Stimulated activated CD4-positive, alpha-beta T cell treated with anti-CD3 and anti-CD28 coated beads, Interleukin-4, amount 100 ng/mL, for 4 hours (primary cell): ENCODE results near the gene PARK7.

Experiments
- DNase-seq, 2 experiments: peaks; one replicate each; pipeline ENCODE4 v3.0.0-alpha.2; 2020

Gene PARK7

GRCh38 chr1:7985851-7986612 lies 24.5 kb downstream of the PARK7 start:
- no peak for DNase-seq

GRCh38 chr1:7987528-7987927 lies 26.0 kb downstream of the PARK7 start:
- DNase-seq: no peak

DNA sequence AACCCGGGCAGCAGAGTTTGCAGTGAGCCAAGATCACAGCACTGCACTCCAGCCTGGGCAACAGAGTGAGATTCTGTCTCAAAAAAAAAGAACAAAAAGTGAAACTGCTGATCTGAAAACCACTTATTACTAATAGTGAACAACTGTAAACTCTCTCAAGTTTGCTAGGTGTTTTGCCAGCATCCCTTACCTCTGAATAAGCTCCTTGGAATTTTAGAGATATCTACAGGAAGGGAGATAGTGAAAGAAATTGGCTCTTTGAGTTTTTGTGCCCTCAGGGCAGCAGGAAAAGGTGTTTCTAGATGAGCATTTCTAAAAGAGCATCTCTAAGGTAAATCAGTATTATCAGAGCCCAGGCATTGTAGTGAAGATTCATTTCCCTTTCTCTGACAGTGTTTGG lies 27.1 kb downstream of the PARK7 start:
- DNase-seq: no peak

DNA sequence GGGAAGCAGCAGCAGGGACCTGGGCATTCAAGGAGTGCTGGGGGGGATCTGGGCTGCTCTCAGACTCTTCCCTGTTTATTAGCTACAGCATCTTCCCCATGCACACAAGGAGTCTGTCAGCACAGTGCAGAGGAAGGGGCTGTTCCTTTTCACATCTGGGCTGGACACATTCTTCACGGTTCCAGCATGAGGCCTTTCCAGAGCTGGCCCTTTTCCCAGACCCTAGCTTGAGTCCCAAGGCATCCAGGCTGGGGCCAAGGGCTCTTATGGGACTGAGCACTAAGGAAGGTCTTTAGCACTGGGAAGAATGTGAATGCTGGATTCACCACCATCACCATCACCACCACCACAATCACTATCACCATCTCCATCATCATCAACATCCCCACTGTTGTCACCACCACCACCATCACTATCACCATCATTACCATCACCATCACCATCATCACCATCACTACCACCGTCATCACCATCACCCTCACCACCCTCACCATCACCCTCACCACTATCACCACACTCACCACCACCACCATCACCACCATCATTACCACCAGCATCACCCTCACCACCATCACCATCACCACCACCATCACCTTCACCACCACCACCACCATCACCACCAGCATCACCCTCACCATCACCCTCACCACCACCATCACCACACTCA lies 28.4 kb downstream of the PARK7 start:
- DNase-seq: no peak

DNA sequence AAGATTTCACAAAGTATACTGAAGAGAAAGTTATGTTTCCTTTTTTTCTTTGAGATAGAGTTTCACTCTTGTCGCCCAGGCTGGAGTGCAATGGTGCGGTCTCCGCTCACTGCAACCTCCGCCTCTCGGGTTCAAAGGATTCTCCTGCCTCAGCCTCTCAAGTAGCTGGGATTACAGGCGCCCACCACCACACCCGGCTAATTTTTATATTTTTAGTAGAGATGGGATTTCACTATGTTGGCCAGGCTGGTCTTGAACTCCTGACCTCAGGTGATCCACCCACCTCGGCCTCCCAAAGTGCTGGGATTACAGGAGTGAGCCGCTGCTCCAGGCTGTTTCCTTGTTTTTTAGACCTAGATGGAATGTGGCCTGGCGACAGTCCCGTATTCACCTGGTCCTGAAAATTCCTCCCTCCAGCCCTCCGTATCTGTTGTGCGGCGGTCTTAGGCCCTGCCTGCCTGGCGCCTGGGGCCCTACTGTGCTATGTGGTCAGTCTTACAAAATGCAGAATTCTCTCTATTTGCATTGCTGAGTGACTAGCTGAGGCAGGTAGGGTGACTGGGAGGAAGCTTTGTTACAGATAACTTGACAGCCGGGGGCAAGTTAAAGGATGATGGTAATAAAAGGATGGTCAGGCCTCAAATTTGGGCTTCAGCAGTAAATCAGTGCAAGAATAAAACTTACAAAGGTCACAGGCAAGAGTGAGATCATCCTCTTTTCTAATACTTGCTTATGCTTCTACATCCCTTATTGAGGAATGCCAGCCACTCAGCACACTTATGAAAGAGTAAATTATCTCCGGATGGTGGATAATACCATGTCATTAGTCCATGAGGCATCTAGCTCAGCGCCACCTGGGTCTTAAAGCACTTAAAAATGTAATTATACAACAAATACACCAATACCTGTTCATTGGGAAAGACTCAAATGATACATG lies 30.3 kb downstream of the PARK7 start:
- no peak for DNase-seq

DNA sequence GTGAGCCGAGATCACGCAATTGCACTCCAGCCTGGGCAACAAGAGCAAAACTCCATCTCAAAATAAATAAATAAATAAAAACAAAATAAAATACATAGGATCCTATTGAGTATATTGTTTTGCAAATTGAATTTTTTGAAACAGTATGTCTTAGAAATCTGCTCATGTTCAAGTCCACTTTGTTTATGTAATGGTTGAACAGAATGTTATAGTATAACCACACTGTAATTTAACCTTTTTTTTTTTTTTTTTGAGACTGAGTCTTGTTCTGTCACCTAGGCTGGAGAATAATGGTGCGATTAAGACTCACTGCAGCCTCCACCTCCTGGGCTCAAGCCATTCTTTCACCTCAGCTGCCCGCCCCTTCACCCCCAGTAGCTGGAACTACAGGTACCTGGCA lies 31.4 kb downstream of the PARK7 start:
- DNase-seq: no peak

DNA sequence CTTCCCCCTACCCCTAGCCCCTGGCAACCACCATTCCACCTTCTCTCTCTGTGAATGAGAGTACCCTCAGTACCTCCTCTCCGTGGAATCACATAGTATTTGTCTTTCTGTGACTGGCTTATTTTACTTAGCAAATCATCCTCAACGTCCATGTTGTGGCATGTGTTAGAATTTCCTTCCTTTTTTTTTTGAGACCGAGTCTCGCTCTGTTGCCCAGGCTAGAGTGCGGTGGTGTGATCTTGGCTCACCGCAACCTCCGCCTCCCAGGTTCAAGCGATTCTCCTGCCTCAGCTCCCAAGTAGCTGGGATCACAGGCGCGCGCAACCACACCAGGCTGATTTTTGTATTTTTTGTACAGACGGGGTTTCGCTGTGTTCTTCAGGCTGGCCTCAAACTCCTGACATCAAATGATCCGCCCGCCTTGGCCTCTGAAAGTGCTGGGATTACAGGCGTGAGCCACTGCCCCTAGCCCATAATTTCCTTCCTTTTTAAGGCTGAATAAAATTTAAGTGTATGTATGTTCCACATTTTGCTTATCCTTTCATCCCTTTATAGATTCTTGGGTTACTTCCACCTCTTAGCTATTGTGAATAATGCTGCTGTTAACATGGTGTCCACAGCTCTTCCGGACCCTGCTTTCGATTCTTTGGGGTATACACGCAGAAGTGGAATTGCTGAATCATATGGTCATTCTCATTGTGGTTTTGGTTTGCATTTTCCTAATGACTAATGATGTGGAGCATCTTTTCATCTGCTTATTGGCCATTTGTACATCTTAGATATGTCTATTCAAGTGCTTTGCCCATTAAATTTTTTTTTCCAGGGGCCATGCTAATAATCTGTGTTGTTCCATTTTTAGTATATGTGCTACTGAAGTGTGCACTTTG lies 32.3 kb downstream of the PARK7 start:
- no peak for DNase-seq

GRCh38 chr1:7994827-7995226 lies 33.3 kb downstream of the PARK7 start:
- DNase-seq: no peak

- DNase-seq: no peak
These were observed 33.9 kb downstream of the PARK7 start for GRCh38 chr1:7995437-7995836.

- DNase-seq: no peak
These were observed 40.9 kb downstream of the PARK7 start for GRCh38 chr1:8002329-8002910.

GRCh38 chr1:8002921-8003320 lies 41.4 kb downstream of the PARK7 start:
- DNase-seq: no peak

GRCh38 chr1:8003438-8004112 lies 42.1 kb downstream of the PARK7 start:
- DNase-seq: no peak

DNA sequence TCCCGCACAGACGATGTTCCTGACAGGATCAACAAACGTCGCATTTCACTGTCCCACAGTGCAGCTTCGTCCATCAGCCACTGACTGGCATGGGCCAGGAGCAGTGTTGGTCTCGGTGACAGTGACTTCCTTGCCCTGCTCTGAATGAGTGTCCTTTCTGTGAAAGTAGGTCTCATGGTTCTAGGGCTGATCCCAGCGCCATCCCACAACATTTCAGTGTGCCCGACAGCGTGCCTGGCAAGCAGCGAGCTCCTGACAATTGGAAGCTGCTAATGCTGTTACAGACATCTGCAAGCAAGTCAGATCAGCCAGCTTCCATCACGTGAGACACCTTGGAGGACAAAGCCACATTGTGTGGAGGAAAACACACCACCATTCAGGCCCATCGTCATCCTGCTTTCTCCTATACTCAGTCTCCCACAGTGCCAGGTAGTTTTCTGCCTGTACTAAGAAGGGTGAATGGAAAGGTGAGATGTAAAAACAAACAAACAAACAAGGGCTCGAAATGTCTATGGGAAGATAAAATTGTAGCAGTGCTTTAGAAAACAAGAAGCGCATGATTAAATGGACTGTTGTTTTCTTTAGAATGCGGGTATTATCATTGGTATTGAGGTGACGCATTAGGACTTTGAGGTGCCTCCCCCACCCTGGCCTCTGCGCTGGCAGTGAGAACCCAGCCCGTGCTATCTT lies 42.7 kb downstream of the PARK7 start:
- DNase-seq: no peak

GRCh38 chr1:8004803-8005573 lies 43.5 kb downstream of the PARK7 start:
- DNase-seq: no peak

DNA sequence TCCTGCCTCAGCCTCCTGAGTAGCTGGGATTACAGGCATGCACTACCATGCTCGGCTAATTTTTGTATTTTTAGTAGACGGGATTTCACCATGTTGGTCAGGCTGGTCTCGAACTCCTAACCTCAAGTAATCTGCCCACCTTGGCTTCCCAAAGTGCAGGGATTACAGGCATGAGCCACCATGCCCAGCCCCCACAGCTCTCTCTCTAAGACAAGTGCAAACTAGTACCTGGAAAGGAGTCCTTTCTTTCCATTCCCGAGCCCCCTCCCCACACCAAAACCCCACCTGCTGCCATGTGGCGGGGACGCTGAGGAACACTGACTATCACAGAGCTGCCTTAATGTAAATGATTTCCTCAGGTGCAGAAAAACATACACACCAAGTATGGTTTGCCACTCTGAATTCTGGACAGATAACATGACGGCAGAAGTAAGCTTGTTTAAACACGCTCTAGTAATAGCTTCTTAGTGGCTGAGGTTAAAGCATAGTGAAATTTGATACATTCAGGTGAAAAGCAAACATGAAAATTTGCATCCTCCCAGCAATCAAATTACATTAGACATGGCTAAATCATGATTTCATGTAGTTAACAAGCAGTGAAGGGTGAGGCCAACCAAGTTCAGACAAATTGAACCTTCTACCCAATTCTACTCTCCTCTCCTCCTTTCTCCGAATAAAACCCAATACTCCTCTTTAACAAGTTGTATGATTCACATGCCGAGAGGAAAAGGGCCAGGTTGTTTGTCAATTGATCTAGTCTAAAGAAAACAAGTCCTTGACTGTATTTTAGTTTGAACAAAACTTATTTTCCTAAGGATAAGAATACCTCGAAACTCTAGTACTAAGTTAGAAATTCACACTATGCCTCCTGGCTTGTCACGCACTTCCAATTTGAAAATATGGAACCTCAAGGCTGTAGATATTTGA lies 44.8 kb downstream of the PARK7 start:
- DNase-seq: no peak

DNA sequence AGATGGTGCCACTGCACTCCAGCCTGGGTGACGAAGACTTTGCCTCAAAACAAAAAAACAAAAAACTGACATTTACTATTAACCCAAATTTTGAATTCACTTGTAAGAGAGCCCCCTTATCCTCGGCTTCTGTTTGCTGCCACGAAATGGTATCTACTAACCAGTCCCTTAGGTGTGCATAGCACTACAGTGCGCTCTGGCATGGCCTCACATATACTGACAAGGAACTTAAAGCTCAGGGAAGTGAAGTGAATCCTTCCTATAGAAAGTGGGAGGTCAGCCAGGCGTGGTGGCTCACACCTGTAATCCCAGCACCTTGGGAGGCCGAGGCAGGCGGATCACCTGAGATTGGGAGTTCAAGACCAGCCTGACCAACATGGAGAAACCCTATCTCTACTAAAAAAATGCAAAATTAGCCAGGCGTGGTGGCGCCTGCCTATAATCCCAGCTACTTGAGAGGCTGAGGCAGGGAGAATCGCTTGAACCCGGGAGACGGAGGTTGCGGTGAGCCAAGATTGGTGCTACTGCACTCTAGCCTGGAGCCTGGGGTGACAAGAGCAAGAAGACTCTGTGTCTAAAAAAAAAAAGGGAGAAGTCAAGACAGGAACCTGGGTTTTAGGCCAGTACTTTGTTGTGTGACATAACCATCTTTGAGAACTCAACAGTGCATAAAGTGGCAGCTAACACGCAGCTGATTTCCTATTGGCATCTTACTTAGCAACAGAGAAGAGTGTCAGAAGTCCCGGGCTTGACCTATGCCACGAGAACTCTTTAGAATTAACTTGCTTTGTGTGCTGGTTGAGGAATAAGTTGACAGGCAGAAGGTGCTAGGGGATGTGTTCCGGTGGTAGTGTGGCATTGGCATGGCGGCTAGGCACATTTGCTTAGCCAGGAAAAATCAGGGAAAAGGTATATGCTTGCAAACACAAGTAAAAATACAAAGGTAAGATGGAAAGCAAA lies 47.8 kb downstream of the PARK7 start:
- no peak for DNase-seq

DNA sequence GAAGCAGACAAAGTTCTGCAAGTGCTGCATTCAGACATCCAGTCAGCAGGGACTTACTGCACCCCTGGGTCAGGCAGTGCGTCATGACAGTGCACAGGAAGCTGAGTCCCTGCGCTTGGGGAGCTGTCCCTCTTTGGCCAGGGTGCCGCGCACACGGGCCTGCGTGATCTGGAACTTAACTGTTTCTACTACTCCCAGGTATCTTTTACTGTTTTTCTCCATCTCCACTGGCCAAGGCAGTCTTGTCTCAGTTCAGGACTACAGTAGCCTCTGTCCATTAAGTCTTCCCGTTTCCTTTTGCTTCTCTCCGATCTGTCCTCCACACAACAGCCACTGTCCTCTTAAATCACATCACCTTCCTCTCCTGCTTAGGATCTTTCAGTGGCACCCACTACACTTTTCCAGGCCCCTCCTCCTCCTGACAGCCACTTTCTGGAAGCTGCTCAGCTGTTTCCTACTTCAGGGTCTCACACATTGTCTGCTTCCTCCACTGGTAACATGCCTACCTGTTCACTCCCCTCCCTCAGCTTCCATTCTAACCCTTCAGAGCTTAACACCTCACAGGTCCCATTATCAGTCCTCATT lies 48.7 kb downstream of the PARK7 start:
- DNase-seq: no peak
